ENCODE measurements around the gene TEAD3.

DNA sequence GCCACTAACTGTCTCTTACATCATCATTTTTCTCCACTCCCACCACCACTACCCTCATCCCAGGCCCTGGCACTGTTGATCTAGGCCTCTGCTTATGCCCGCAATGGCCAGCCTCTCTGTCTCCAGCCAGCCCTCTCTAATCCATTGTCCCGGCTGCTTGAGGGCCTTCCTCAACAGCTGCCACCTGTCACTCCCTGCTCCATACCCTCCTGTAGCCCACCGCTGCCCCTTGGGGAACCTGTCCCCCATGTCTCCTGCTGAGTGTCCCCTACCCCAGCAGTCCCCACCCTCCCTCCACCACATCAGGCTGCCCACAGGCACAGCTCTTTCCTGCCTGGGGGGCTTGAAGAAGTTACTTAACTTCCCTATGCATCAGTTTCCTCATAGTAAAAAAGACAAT lies 13.4 kb downstream of the TEAD3 start:
- no peak for TF ChIP-seq CTCF (IDR thresholded peaks at IDR 0.05)
- TF ChIP-seq POLR2A (IDR thresholded peaks at IDR 0.05): no peak
- TF ChIP-seq POLR2AphosphoS5 (IDR thresholded peaks at IDR 0.05): no peak
